IMR-90 (cell line): ENCODE measurements around the gene RPL35. TPM values are rescaled to one million over a fixed set of nuclear protein-coding genes. Genes with fewer than 3 reads are reported as not detected.

Experiments
- ATAC-seq: fragments of 200-7000 bp; cut with Tn5 transposase; 2 replicates; pipeline ENCODE4 v1.9.1; 2020; ENCODE audit warnings: low read depth, mild to moderate bottlenecking, moderate library complexity
- BruUV-seq: library from RNA; stranded (reverse); fragments of 400-500 nt; replicated peaks from 2 replicates; lab custom pipeline; 2021; lab: Mats Ljungman, UMichigan
- CTCF ChIA-PET: fragments of 300-600 bp; formaldehyde crosslinking; extraction: SDS; loops from one replicate; lab custom pipeline; 2021; ENCODE audit warnings: antibody characterized with exemption; lab: Yijun Ruan, JAX
- POLR2A ChIA-PET: fragments of 300-600 bp; sonication (Branson Sonifier 250); formaldehyde crosslinking; loops from one replicate; lab custom pipeline; 2022; ENCODE audit warnings: antibody characterized with exemption; ENCODE audit not compliant: unreplicated experiment; lab: Charles Lee
- DNase-seq: peaks from one replicate; pipeline ENCODE4 v3.0.0; 2013
- H2AFZ ChIP-seq: replicated peaks from 2 replicates; pipeline ENCODE3; 2013; ENCODE audit warnings: low read length, mild to moderate bottlenecking; ENCODE audit not compliant: poor library complexity
- H2AK5ac ChIP-seq: 2 replicates; pipeline ENCODE4 v1.6.1; 2013; ENCODE audit warnings: low read depth, low read length, inconsistent platforms
- H2AK9ac ChIP-seq: replicated peaks from 2 replicates; pipeline ENCODE3; 2013; ENCODE audit warnings: mild to moderate bottlenecking, low read depth, low read length, moderate library complexity; ENCODE audit not compliant: poor library complexity
- H2BK120ac ChIP-seq: 2 replicates; pipeline ENCODE4 v1.6.1; 2013; ENCODE audit warnings: low read depth, low read length, inconsistent platforms
- H2BK15ac ChIP-seq: 3 replicates; pipeline ENCODE4 v1.6.1; 2013; ENCODE audit warnings: low read depth, low read length, inconsistent platforms
- H2BK20ac ChIP-seq: 2 replicates; pipeline ENCODE4 v1.6.1; 2013; ENCODE audit warnings: low read depth, mild to moderate bottlenecking, inconsistent platforms, low read length, moderate library complexity
- H2BK5ac ChIP-seq: 2 replicates; pipeline ENCODE4 v1.6.1; 2013; ENCODE audit warnings: mild to moderate bottlenecking, low read depth, low read length, inconsistent platforms; ENCODE audit not compliant: poor library complexity, severe bottlenecking
- H3K14ac ChIP-seq: replicated peaks from 2 replicates; pipeline ENCODE4 v1.6.1; 2013; ENCODE audit warnings: low read depth, low read length, inconsistent platforms
- H3K18ac ChIP-seq: 2 replicates; pipeline ENCODE4 v1.6.1; 2013; ENCODE audit warnings: low read depth, low read length, control low read depth
- H3K23ac ChIP-seq: 2 replicates; pipeline ENCODE4 v1.6.1; 2013; ENCODE audit warnings: low read depth, low read length, inconsistent platforms
- H3K27ac ChIP-seq: 2 replicates; pipeline ENCODE4 v1.5.1; 2013; ENCODE audit warnings: mild to moderate bottlenecking, control low read depth, low read length; ENCODE audit not compliant: insufficient read depth
- H3K27me3 ChIP-seq: 2 replicates; pipeline ENCODE4 v1.6.1; 2013; ENCODE audit warnings: low read length; ENCODE audit not compliant: control insufficient read depth, insufficient read depth
- H3K36me3 ChIP-seq: 2 replicates; pipeline ENCODE4 v1.6.1; 2013; ENCODE audit warnings: low read length, mixed read lengths; ENCODE audit not compliant: control insufficient read depth, insufficient read depth
- H3K4ac ChIP-seq: 2 replicates; pipeline ENCODE4 v1.6.1; 2013; ENCODE audit warnings: low read depth, low read length, inconsistent platforms
- H3K4me1 ChIP-seq: 2 replicates; pipeline ENCODE4 v1.6.1; 2013; ENCODE audit warnings: low read length, mixed read lengths; ENCODE audit not compliant: control insufficient read depth, insufficient read depth
- H3K4me2 ChIP-seq: 2 replicates; pipeline ENCODE4 v1.6.1; 2013; ENCODE audit warnings: low read depth, mild to moderate bottlenecking, control low read depth, low read length, moderate library complexity
- H3K4me3 ChIP-seq: 2 replicates; pipeline ENCODE4 v1.5.1; 2013; ENCODE audit warnings: low read depth, mild to moderate bottlenecking, control low read depth, low read length, moderate library complexity; ENCODE audit not compliant: insufficient read depth
- H3K56ac ChIP-seq: 2 replicates; pipeline ENCODE4 v1.6.1; 2013; ENCODE audit warnings: low read length, inconsistent platforms; ENCODE audit not compliant: insufficient read depth; ENCODE audit errors: extremely low read depth
- H3K79me1 ChIP-seq, 2 experiments: 2 replicates each; pipeline ENCODE4 v1.6.1; 2013; ENCODE audit warnings: low read length in 2 of 2, inconsistent platforms in 1 of 2, low read depth in 1 of 2
- H3K9ac ChIP-seq: 2 replicates; pipeline ENCODE4 v1.6.1; 2013; ENCODE audit warnings: low read depth, low read length, control low read depth
- H3K9me1 ChIP-seq: 2 replicates; pipeline ENCODE4 v1.6.1; 2013; ENCODE audit warnings: low read length, inconsistent platforms; ENCODE audit not compliant: insufficient read depth
- H3K9me3 ChIP-seq: 2 replicates; pipeline ENCODE4 v1.6.1; 2013; ENCODE audit warnings: low read length; ENCODE audit not compliant: control insufficient read depth, insufficient read depth
- H4K20me1 ChIP-seq: 2 replicates; pipeline ENCODE4 v1.6.1; 2013; ENCODE audit warnings: low read length, inconsistent platforms; ENCODE audit not compliant: insufficient read depth
- H4K5ac ChIP-seq: 2 replicates; pipeline ENCODE4 v1.6.1; 2013; ENCODE audit warnings: mild to moderate bottlenecking, low read depth, low read length, control low read depth
- H4K8ac ChIP-seq, 2 experiments: 2 replicates each; pipeline ENCODE4 v1.6.1; 2013; ENCODE audit warnings: low read depth in 2 of 2, low read length in 2 of 2, control low read depth in 1 of 2, inconsistent platforms in 1 of 2
- H4K91ac ChIP-seq: 2 replicates; pipeline ENCODE4 v1.6.1; 2013; ENCODE audit warnings: low read depth, low read length, inconsistent platforms; ENCODE audit not compliant: insufficient read depth
- BHLHE40 ChIP-seq: fragments of 150-350 bp; IDR thresholded peaks from 2 replicates; pipeline ENCODE4 v1.6.1; 2016; ENCODE audit warnings: mild to moderate bottlenecking, low read depth, low read length
- CEBPB ChIP-seq: IDR thresholded peaks from 2 replicates; pipeline ENCODE4 v1.6.1; 2012; ENCODE audit warnings: low read depth, low read length, improper control_type of control experiment
- CHD1 ChIP-seq: IDR thresholded peaks from 2 replicates; pipeline ENCODE4 v1.6.1; 2012; ENCODE audit warnings: low read depth, low read length, improper control_type of control experiment
- CTCF ChIP-seq: conservative IDR thresholded peaks from 2 replicates; pipeline ENCODE4 v1.5.1; 2012; ENCODE audit warnings: mild to moderate bottlenecking, low read depth, low read length, improper control_type of control experiment
- ELK1 ChIP-seq: fragments of 150-350 bp; IDR thresholded peaks from 2 replicates; pipeline ENCODE4 v1.6.1; 2016; ENCODE audit warnings: low read depth, mild to moderate bottlenecking, low read length, moderate library complexity, borderline replicate concordance
- FOS ChIP-seq: fragments of 150-350 bp; IDR thresholded peaks from 2 replicates; pipeline ENCODE4 v1.6.1; 2016; ENCODE audit warnings: low read depth, low read length
- MAFK ChIP-seq: IDR thresholded peaks from 2 replicates; pipeline ENCODE4 v1.6.1; 2012; ENCODE audit warnings: low read depth, low read length, improper control_type of control experiment
- MAZ ChIP-seq: IDR thresholded peaks from 2 replicates; pipeline ENCODE4 v1.6.1; 2012; ENCODE audit warnings: low read depth, mild to moderate bottlenecking, low read length, improper control_type of control experiment, moderate library complexity, borderline replicate concordance
- MXI1 ChIP-seq: IDR thresholded peaks from 2 replicates; pipeline ENCODE4 v1.6.1; 2012; ENCODE audit warnings: low read depth, mild to moderate bottlenecking, low read length, moderate library complexity, borderline replicate concordance
- NFE2L2 ChIP-seq: fragments of 150-350 bp; IDR thresholded peaks from 2 replicates; pipeline ENCODE4 v1.6.1; 2016; ENCODE audit warnings: low read depth, mild to moderate bottlenecking, low read length
- POLR2A ChIP-seq: IDR thresholded peaks from 2 replicates; pipeline ENCODE4 v1.6.1; 2012; ENCODE audit warnings: mild to moderate bottlenecking, low read depth, low read length
- RAD21 ChIP-seq: IDR thresholded peaks from 2 replicates; pipeline ENCODE4 v1.6.1; 2012; ENCODE audit warnings: low read length, improper control_type of control experiment
- RCOR1 ChIP-seq: IDR thresholded peaks from 2 replicates; pipeline ENCODE4 v1.6.1; 2012; ENCODE audit warnings: mild to moderate bottlenecking, low read length, improper control_type of control experiment; ENCODE audit not compliant: insufficient replicate concordance
- RFX5 ChIP-seq: IDR thresholded peaks from 2 replicates; pipeline ENCODE4 v1.8.0; 2012; ENCODE audit warnings: low read depth, mild to moderate bottlenecking, low read length, moderate library complexity
- SMC3 ChIP-seq: fragments of 150-350 bp; IDR thresholded peaks from 2 replicates; pipeline ENCODE4 v1.6.1; 2016; ENCODE audit warnings: low read depth, mild to moderate bottlenecking, antibody characterized with exemption, low read length, moderate library complexity
- USF2 ChIP-seq: fragments of 150-350 bp; IDR thresholded peaks from 2 replicates; pipeline ENCODE4 v1.6.1; 2017; ENCODE audit warnings: mild to moderate bottlenecking, antibody characterized with exemption, low read length, low read depth
- WGBS, 2 experiments: methylation state at CpG; one replicate each; pipeline versions ENCODE4 v1.1.5 to v1.1.7; 2013; ENCODE audit warnings: missing lambda C conversion rate in 2 of 2; ENCODE audit not compliant: insufficient read length in 1 of 2; ENCODE audit errors: extremely low coverage in 2 of 2; 5-methylcytosine and 5-hydroxymethylcytosine counted together
- dilution Hi-C: fragments of 300-500 bp; cut with HindIII; formaldehyde crosslinking; loops from one replicate; pipeline ENCODE4 v1.14.3; 2018; ENCODE audit warnings: low sequenced_read_pairs; ENCODE audit not compliant: unreplicated experiment
- in situ Hi-C: fragments of 300-500 bp; cut with MboI; formaldehyde crosslinking; loops from 3 replicates; pipeline ENCODE4 v1.14.3; 2019; ENCODE audit warnings: low sequenced_read_pairs, inconsistent platforms, mixed read lengths
- intact Hi-C: fragments of 100-400 bp; cut with micrococcal nuclease; formaldehyde crosslinking; loops from 2 replicates; pipeline ENCODE4 v1.10.0; 2022
- polyA plus RNA-seq, 3 experiments: library from polyadenylated mRNA; depleted of rRNA; stranded (reverse); fragments of >200 nt; gene quantifications; 2 replicates each; pipeline ENCODE4 v1.2.3, GENCODE V29; 2012; ENCODE audit warnings: low replicate concordance in 1 of 3
- total RNA-seq: library from RNA; depleted of rRNA; stranded (reverse); fragments of >200 nt; gene quantifications from 2 replicates; pipeline ENCODE4 v1.2.3, GENCODE V29; 2012

Gene RPL35
- total and polyA plus RNA-seq, 2 of the 4 experiments (the other 2 are of a cell fraction): 881 to 1,650 TPM

- H3K27ac ChIP-seq: no peak overlapping the region
- no peak for ATAC-seq
- in situ Hi-C loops: no loop called here
Observed at GRCh38 chr9:124855566-124855943, 6.2 kb downstream of the RPL35 start.

More at GRCh38 chr9:124855566-124855943, 6.2 kb downstream of the RPL35 start:
- H3K9me1 ChIP-seq: peaks cover 4% of the 10 kb centered on the region; the same call in 1 of the 2 replicates
- peaks cover 6% of the 10 kb centered on the region for H3K4me1 ChIP-seq
- no peak overlapping the region for H3K4me2 ChIP-seq
- no TSS peak for BruUV-seq
- peaks cover 50% of the 10 kb centered on the region for H4K20me1 ChIP-seq
- H3K14ac ChIP-seq: no peak overlapping the region
- H2BK120ac ChIP-seq: no peak overlapping the region
- H4K5ac ChIP-seq: no peak overlapping the region
- WGBS, 2 experiments: 77% methylated on average over 9 of the region's 18 CpGs; no CpG with 5 or more reads in 1 of the 2 experiments
- H2BK20ac ChIP-seq: no peak overlapping the region
- H3K4me3 ChIP-seq: no peak overlapping the region
- no peak overlapping the region for H3K18ac ChIP-seq
- no peaks in the 10 kb centered on the region for H3K27me3 ChIP-seq
- CTCF ChIA-PET: interaction anchor here (0.6 to 5.7 kb wide), 4 partner anchors 42 to 89 kb away, joined by 3 to 165 read pairs (median 3); partner anchors contain the start of genes NR6A1 and OLFML2A
- no peak overlapping the region for H2BK15ac ChIP-seq
- H3K79me1 ChIP-seq: peaks cover 13 to 32% of the 10 kb centered on the region in 2 experiments
- DNase-seq: no peak
- H2AK5ac ChIP-seq: no peak overlapping the region
- H3K4ac ChIP-seq: no peak overlapping the region
- intact Hi-C loops: loop anchor here (10.0 kb wide), 1 partner anchor 241 kb away; no protein-coding TSS in a partner anchor
- no peak overlapping the region for H4K91ac ChIP-seq
- no peak overlapping the region for H3K56ac ChIP-seq
- TF ChIP-seq ELK1 (no peak), RCOR1 (no peak), USF2 (no peak), SMC3 (no peak), BHLHE40 (no peak), FOS (no peak), CEBPB (no peak), RAD21 (no peak), MXI1 (no peak), CTCF (no peak), NFE2L2 (no peak), POLR2A (no peak), RFX5 (no peak), MAFK (no peak), MAZ (no peak), CHD1 (no peak)
- H3K9ac ChIP-seq: no peak overlapping the region
- POLR2A ChIA-PET: no interaction called here
- H2AK9ac ChIP-seq: no peak overlapping the region
- H3K36me3 ChIP-seq: peaks cover 43% of the 10 kb centered on the region
- no peak overlapping the region for H2AFZ ChIP-seq
- dilution Hi-C loops: no loop called here
- no peak overlapping the region for H3K23ac ChIP-seq
- no peaks in the 10 kb centered on the region for H3K9me3 ChIP-seq
- H2BK5ac ChIP-seq: no peak overlapping the region
- H4K8ac ChIP-seq: no peak overlapping the region
